Transverse colon (tissue), 4 donors: ENCODE data around the gene ZNF740. TPM values are rescaled to one million over a fixed set of nuclear protein-coding genes. Genes with fewer than 3 reads are reported as not detected.

Experiments
- DNase-seq: peaks from one replicate; pipeline ENCODE4 v3.0.0-alpha.2; 2019
- H3K27ac ChIP-seq, 4 donors: fragments of 200-600 bp; sonication (generic); 2 replicates each; pipeline ENCODE4 v1.5.1; 2016 to 2018; ENCODE audit warnings: inconsistent platforms in 4 of 4
- H3K27me3 ChIP-seq: fragments of 200-600 bp; sonication (generic); 2 replicates; pipeline ENCODE4 v1.5.1; 2017; ENCODE audit warnings: inconsistent platforms
- H3K36me3 ChIP-seq, 4 donors: fragments of 200-600 bp; sonication (generic); 2 replicates each; pipeline ENCODE4 v1.5.1; 2017 to 2019; ENCODE audit warnings: inconsistent platforms in 4 of 4
- H3K4me1 ChIP-seq, 4 donors: fragments of 200-600 bp; sonication (generic); 2 replicates each; pipeline ENCODE4 v1.5.1; 2017 to 2020; ENCODE audit warnings: inconsistent platforms in 4 of 4
- H3K4me3 ChIP-seq, 4 donors: fragments of 200-600 bp; sonication (generic); 1 replicate in 1 of 4; 2 replicates in 3 of 4; pipeline versions ENCODE4 v1.5.1 to v1.6.1; 2017 to 2019; ENCODE audit warnings: inconsistent platforms in 4 of 4
- H3K9me3 ChIP-seq, 2 donors: fragments of 200-600 bp; sonication (generic); 2 replicates each; pipeline ENCODE4 v1.5.1; 2017 to 2019; ENCODE audit warnings: inconsistent platforms in 2 of 2
- EP300 ChIP-seq: sonication (generic); formaldehyde crosslinking; IDR thresholded peaks from one replicate; pipeline ENCODE4 v1.6.1; 2017; ENCODE audit warnings: antibody characterized with exemption, low read depth
- POLR2A ChIP-seq: fragments of 450-650 bp; IDR thresholded peaks from one replicate; pipeline ENCODE4 v1.6.1; 2016; ENCODE audit warnings: antibody characterized with exemption, mild to moderate bottlenecking, moderate library complexity
- POLR2AphosphoS5 ChIP-seq, 3 donors: sonication (generic); formaldehyde crosslinking; IDR thresholded peaks; one replicate each; pipeline ENCODE4 v1.6.1; 2016; ENCODE audit warnings: antibody characterized with exemption in 3 of 3
- WGBS, 2 donors: methylation state at CpG; one replicate each; pipeline ENCODE4 v1.1.5; 2018; ENCODE audit warnings: low coverage in 1 of 2; 5-methylcytosine and 5-hydroxymethylcytosine counted together
- in situ Hi-C, 4 donors: fragments of 200-750 bp; cut with MboI; loops; one replicate each; pipeline versions ENCODE4 v1.15.0 to v1.15.1; 2017; ENCODE audit warnings: low sequenced_read_pairs in 3 of 4, low pct_ligation_motif_present in 1 of 4, low pct_unique_long_range_greater_than_20kb in 1 of 4
- intact Hi-C: fragments of 100-400 bp; cut with DNase I; formaldehyde crosslinking; loops from one replicate; pipeline ENCODE4 v1.15.1; 2023; ENCODE audit warnings: low total_unique reads
- total RNA-seq, 4 donors: library from RNA; depleted of rRNA; stranded (reverse); fragments of >200 nt; gene quantifications; one replicate each; pipeline ENCODE4 v1.1.0, GENCODE V29; 2016
- TF ChIP-seq, protein P1 (sequence below), 5 experiments: fragments of 200-600 bp in 3 of 5; fragments of 450-650 bp in 2 of 5; sonication (generic) in 3 of 5; IDR thresholded peaks; 1 replicate in 2 of 5; 2 replicates in 3 of 5; pipeline ENCODE4 v1.5.1; 2016 to 2017; ENCODE audit warnings: antibody characterized with exemption in 5 of 5, inconsistent platforms in 3 of 5, mild to moderate bottlenecking in 2 of 5, moderate library complexity in 1 of 5

The ZNF740 gene
- total RNA-seq, 4 donors from 2014 or later: 9.7 to 21.9 (median 16.3) TPM

DNA sequence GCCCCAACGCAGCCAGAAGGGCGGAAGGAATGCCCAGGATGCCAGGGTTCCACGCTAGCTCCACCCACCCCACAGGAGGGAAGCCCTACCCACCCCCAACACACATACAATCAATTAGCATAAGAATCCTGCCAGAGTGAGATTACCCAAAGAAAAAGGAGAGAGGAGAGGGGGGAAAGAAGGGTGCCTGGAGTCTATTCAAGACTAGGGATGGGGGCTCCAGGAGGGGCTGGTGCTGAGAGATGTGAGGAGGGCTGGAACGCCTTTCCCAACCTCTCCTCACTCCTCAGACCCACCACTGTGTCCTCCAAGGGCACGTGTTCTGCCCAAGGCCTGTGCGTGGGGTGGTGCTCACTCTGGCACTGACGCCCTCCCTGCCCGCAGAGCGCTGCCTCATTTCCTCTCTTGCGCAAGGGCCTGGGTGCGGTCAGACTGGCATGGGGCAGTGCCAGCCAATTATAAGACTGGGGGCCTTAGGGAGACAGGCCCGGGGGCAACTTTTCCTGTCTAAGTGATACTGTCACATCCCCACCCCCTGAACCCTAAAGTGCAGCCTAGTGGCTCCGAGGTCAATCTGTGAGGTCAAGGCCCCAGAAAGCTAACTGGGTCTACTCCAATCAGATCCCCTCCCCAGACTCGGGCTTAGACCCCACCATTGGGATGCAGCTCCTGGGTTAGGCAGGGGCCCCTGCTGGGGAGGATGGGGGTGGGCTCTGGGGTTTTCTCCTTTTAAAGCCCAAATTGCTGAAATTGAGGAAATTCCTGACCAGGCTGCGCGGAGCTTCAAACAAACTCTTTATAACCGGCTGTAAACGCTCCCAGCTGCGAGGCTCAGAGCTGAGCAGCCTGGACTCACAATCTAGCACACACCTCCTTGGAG lies 36.8 kb downstream of the ZNF740 start:
- TF ChIP-seq POLR2A: no peak
- intact Hi-C loops (loop anchor here (5.0 kb wide), 1 partner anchor 70 kb away; no protein-coding TSS in a partner anchor), in situ Hi-C loops (loop anchor here in 2 of 4 donors (10.0 kb wide), 1 partner anchor 68 kb away; no protein-coding TSS in a partner anchor)
- Histone ChIP-seq H3K27me3 (no peaks in the 10 kb centered on the region), H3K4me3 (peak overlapping the region in 1 of 4 donors; percentile 74), H3K9me3 (no peaks in the 10 kb centered on the region), H3K27ac (peak overlapping the region; percentile 98 to 100 (median 99)), H3K4me1 (peaks cover 28 to 48% (median 38%) of the 10 kb centered on the region in 4 donors), H3K36me3 (peaks cover 0 to 3% (median 0%) of the 10 kb centered on the region in 4 donors)
- DNase-seq: peak; percentile 83
- WGBS, 2 donors: 39 to 76% methylated on average over 3 to 19 of the region's 19 CpGs

DNA sequence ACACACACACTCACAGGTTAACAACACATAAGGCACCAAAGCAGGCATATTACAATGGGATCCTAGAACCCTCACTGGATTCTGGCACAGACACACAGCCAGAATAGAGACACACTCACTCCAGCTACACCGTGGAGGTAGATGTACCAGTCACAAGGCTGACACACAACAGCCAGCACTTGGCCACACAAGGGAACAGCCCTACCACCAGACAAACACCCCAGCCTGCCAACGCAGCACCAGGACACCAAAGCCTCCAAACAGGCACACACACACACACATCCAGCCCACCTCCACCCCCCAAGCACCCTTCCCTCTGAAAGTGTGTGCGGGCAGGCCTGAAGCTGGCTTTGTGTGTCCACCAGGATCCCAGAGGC lies 37.4 kb downstream of the ZNF740 start:
- H3K27ac ChIP-seq: peak overlapping the region; percentile 98 to 100 (median 99)
- in situ Hi-C loops: loop anchor here in 2 of 4 donors (10.0 kb wide), 1 partner anchor 67 kb away; no protein-coding TSS in a partner anchor
- DNase-seq: no peak
- H3K4me3 ChIP-seq: peak overlapping the region in 2 of 4 donors; percentile 55 to 74
- H3K9me3 ChIP-seq: no peaks in the 10 kb centered on the region
- no peaks in the 10 kb centered on the region for H3K27me3 ChIP-seq
- peaks cover 34 to 54% (median 44%) of the 10 kb centered on the region in 4 donors for H3K4me1 ChIP-seq
- no peaks in the 10 kb centered on the region for H3K36me3 ChIP-seq
- intact Hi-C loops: loop anchor here (2.0 to 5.0 kb wide), 2 partner anchors 33 to 69 kb away; no protein-coding TSS in a partner anchor
- TF ChIP-seq, protein P1, sequence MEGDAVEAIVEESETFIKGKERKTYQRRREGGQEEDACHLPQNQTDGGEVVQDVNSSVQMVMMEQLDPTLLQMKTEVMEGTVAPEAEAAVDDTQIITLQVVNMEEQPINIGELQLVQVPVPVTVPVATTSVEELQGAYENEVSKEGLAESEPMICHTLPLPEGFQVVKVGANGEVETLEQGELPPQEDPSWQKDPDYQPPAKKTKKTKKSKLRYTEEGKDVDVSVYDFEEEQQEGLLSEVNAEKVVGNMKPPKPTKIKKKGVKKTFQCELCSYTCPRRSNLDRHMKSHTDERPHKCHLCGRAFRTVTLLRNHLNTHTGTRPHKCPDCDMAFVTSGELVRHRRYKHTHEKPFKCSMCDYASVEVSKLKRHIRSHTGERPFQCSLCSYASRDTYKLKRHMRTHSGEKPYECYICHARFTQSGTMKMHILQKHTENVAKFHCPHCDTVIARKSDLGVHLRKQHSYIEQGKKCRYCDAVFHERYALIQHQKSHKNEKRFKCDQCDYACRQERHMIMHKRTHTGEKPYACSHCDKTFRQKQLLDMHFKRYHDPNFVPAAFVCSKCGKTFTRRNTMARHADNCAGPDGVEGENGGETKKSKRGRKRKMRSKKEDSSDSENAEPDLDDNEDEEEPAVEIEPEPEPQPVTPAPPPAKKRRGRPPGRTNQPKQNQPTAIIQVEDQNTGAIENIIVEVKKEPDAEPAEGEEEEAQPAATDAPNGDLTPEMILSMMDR (IDR thresholded peaks at IDR 0.05): no peak
- TF ChIP-seq POLR2AphosphoS5 (IDR thresholded peaks at IDR 0.05): no peak
- no peak for TF ChIP-seq POLR2A
- TF ChIP-seq EP300: no peak
- WGBS, 2 donors: 23% methylated on average over 3 of the region's 3 CpGs; no CpG with 5 or more reads in 1 of the 2 donors

DNA sequence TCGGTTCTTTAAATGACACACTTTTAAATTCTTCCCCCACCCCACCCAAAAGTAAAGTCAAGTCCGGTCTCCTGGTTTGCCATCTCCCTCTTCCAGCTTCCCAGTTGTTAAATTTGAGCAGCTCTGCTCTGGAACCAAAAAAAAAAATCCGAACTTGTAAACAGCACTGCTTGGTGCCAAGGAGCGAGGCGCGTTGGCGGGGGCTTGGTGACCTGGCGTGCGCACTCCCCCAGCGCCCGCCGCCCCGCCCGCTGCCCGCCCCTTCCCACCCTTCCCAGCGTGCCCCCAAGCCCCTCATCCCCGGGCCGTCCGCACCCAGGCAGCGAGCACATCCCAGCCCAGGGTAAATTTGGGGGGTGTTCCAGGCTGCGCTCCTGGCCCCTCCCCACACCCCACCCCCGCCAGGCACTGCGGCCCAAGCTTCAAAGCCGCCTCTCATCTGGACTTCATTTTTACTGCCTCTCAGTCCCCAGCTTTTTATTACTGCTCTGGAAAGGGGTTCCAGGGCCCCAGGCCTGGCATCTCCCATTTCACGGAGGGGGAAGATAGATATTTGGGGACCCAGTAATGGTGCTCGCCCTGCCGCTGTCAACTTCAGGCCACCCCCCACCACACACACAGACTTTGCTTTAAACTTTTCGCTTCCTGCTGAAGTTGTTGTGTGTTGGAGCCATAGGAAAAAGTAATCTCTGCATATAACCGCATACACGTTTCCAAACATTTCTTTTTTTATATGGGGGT lies 38.2 kb downstream of the ZNF740 start:
- Histone ChIP-seq H3K27me3 (no peaks in the 10 kb centered on the region), H3K4me3 (peak overlapping the region; percentile 55 to 74 (median 62)), H3K36me3 (no peaks in the 10 kb centered on the region), H3K4me1 (peaks cover 42 to 59% (median 53%) of the 10 kb centered on the region in 4 donors), H3K27ac (peak overlapping the region; percentile 98 to 100 (median 99)), H3K9me3 (no peaks in the 10 kb centered on the region)
- DNase-seq: no peak
- TF ChIP-seq POLR2A: no peak
- TF ChIP-seq POLR2AphosphoS5 (IDR thresholded peaks at IDR 0.05): no peak
- TF ChIP-seq, protein P1 (IDR thresholded peaks at IDR 0.05): no peak
- no peak for TF ChIP-seq EP300
- intact Hi-C loops (loop anchor here (2.0 to 5.0 kb wide), 2 partner anchors 32 to 69 kb away; no protein-coding TSS in a partner anchor), in situ Hi-C loops (loop anchor here in 2 of 4 donors (10.0 kb wide), 1 partner anchor 66 kb away; no protein-coding TSS in a partner anchor)
- WGBS, 2 donors: 24 to 33% methylated on average over 3 to 30 of the region's 30 CpGs

DNA sequence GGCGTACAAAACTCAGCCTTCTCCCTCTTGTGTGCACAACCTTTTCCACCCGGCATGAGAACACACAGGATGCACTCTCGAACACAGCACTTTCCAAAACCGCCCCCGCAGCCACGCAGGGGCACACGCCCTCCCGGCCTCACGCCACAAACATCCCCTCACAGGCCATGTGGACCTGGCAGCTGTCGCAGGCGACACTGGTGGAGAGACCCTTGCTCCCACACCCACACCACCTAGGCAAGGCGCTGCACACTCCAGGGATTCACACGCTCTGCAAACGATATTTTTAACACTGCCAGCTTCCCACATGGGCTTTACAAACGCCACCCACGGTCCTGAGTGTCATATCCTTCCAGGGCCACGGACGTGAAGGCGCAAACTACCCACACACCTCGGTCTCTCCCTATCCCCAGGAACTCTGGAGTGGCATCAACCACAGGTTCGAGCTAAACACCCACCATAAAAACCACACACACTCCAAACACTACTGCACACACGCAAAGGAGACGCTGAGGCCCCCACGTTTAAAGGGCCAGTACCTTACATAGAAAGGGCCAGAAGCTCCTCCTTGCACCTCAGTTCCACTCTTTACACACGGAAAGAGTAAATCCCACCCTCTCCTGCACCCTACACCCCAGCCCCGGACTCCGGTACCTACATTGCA lies 38.9 kb downstream of the ZNF740 start:
- no peak for DNase-seq
- in situ Hi-C loops: loop anchor here in 2 of 4 donors (10.0 kb wide), 1 partner anchor 65 kb away; no protein-coding TSS in a partner anchor
- whole genome bisulfite sequencing, 2 donors: 0 to 3% methylated on average over 1 to 27 of the region's 27 CpGs
- H3K4me3 ChIP-seq: peak overlapping the region; percentile 55 to 74 (median 62)
- H3K36me3 ChIP-seq: no peaks in the 10 kb centered on the region
- H3K4me1 ChIP-seq: peaks cover 49 to 66% (median 60%) of the 10 kb centered on the region in 4 donors
- H3K27me3 ChIP-seq: no peaks in the 10 kb centered on the region
- intact Hi-C loops: loop anchor here (2.0 to 5.0 kb wide), 2 partner anchors 31 to 68 kb away; no protein-coding TSS in a partner anchor
- peak overlapping the region; percentile 98 to 100 (median 99) for H3K27ac ChIP-seq
- H3K9me3 ChIP-seq: no peaks in the 10 kb centered on the region
- TF ChIP-seq POLR2A (no peak), EP300 (no peak), POLR2AphosphoS5 (IDR thresholded peaks at IDR 0.05) (peak in 1 of 3 donors; percentile 6)
- TF ChIP-seq, protein P1 (IDR thresholded peaks at IDR 0.05): no peak
